GM19099 (cell line): Measurements from ENCODE around the gene CABP7.

Experiments used
- POLR2A ChIP-seq: IDR thresholded peaks from 3 replicates; pipeline ENCODE4 v1.6.1; 2011; ENCODE audit warnings: low read depth; ENCODE audit not compliant: insufficient read length; ENCODE audit errors: extremely low read depth

The CABP7 gene

GRCh38 chr22:29710922-29711593 is 8.7 kb upstream of the CABP7 start:
- TF ChIP-seq POLR2A, result no peak

GRCh38 chr22:29712119-29712518 is 7.7 kb upstream of the CABP7 start:
- no peak for TF ChIP-seq POLR2A

DNA sequence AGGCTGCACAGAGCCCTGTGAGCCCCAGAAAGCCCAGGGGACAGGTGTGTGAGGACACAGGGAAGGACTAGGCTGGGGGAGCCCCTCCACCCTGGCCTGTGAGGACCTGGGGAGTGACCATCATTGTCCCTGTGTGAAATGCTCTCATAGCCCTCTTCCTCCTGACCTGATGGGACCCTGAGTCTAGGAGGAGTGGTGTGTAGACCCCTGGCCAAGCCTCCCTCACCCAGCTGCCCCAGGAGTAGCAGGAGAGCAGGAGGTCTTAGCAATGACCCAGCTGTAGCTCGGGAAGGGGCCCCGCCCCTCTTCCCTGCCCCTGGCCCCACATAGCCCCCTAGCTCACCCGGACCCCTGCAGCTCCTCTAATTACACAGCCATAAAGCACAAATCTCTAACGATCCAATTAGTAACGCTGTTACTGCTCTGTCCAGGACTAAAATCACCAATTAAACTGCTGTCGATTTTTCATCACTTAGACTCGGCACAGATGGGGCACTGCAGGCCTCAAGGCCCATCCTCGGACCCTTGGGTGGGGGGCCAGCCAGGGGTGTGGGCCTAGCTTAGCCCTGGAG is 6.6 kb upstream of the CABP7 start:
- TF ChIP-seq POLR2A, result no peak

- no peak for TF ChIP-seq POLR2A
These were observed 4.6 kb upstream of the CABP7 start for GRCh38 chr22:29715240-29715639.

- TF ChIP-seq POLR2A, result no peak
These were observed 4.1 kb upstream of the CABP7 start for GRCh38 chr22:29715705-29716104.

DNA sequence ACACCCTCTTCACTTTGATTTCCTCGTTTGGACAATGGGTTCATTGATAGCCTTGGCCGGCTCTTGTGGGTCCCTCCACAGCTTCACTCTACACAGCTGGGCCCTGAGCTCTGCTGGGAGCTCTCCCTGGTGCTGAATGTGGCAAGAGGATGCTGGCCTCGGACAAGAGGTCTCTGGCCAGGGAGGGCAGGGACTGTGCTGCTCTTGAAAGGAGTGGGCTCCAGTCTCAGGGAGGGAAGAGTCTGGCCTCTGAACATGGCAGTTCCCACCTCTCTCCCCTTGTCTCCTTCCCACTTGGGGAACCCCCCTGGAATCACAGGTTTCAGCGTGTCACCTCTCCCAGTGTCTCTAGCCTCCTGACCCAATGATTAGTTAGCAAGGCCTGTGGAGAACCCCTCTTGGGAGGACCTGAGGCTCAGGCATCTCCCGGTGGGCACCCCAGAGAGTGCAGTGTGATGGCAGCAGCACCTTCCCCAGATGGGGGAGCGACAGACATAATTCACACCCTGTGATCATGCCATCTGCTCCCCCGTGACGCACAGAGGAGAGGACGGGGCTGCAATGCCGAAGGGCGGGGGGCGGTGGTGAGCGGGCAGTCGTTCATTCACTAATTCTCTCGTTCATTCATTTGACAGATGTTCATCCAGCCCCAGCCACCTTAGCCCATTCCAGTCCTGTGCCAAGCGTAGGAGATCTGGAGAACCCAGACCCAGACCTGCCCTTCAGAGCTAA is 2.8 kb upstream of the CABP7 start:
- TF ChIP-seq POLR2A, result no peak

DNA sequence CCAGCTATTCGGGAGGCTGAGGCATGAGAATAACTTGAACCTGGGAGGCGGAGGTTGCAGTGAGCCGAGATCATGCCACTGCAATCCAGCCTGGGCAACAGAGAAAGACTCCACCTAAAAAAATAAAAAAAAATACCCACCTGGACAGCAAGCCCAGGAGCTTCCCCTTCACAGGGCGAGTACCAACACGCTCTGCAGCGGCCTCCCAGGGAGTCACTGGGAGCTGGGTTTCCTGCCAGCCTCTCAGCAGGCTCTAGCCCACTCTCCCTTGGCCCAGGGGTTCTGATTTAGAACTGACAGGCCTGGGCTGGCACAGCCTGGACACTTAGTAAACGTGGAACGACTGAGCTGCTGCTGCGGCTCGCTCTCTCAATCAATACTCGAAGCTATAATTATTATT is 2.0 kb upstream of the CABP7 start:
- no peak for TF ChIP-seq POLR2A

DNA sequence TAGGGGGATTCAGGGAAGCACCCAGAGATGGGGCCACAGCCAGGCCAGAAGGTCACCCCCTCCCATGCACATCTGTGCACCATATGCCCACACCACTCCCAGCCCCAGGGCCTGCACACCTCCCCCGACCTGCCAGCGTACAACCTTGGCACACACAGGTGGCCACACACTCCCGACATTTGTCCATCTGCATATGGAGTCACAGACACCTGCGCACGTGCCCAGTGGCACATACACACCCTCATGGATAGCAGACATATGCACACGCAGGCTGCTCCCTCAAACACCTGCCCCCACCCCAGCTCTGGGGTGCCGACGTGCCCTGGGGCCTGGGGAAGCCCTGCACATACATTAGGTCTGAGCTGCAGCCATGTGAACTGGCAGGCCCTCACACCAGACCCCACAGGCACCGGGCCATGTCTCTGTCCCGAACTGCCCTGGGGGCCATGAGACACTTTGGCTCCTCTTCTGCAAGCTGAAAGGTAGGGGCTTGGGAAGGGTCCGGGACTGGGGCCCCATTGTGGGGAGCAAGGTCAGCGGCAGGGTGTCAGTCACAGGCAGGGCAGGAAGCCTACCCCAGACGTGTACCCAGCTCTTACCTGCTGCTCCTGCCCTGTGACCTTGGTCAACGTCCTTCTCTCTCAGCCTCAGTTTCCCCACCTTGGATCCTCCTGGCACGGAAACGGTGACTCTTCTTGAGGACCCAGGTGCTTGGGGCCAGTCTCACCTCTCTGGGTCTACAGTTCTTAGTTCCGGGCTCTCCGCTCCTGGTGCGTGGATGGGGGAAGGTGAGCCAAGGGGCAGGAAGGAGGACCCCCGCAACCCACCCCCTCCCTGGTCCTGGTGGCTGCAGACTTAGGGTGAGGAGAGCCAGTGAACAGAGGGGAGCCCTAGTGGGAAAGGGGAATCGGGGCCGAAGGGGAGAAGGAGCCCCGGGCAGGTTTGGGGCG is 579 bp upstream of the CABP7 start:
- TF ChIP-seq POLR2A, result no peak

DNA sequence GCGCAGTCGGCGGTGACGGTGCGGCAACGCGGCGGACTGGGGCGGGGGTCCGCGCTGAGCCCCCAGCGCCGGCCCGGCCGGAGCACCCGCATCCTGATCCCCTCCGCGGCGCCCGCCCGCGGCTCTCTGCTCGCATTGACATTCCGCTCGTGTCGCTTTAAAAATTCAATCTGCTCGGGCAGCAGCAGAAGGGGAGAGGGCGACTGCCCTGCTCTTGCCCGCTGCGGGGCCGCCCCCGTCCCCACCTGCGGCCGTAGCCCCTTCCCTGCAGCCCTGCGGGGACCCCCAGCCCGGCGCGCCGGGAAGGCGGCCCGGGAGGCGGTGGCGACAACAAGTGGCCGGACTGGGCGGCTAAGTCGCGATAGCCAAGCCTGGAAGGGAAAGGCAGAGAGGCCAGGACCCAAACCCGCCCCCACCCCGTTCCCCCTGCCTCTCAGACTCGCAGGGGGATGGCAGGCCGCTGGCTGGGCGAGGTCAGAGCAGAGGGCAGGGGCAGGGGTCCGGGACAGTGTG is 1.1 kb downstream of the CABP7 start:
- no peak for TF ChIP-seq POLR2A

GRCh38 chr22:29722151-29722550 is 2.3 kb downstream of the CABP7 start:
- TF ChIP-seq POLR2A, result no peak

DNA sequence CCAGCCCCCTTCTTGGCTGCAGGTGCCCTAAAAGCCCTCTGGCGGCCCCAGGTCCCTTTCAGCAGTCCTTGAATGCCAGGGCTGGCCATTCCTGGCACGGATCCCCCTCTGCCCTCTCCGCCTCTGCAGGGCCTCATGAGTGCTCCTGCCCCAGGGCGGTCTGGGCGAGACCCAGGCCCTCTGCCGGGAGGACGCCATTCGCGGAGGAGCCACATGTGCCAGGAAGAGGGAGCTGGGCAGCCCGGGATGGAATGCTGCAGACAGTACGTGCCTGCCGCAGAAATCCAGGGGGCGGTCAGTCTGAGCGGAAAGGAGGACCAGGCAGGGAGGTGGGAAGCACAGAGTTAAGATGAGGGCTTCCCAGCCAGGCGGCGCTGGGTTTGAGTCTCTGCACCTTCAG is 2.8 kb downstream of the CABP7 start:
- no peak for TF ChIP-seq POLR2A

DNA sequence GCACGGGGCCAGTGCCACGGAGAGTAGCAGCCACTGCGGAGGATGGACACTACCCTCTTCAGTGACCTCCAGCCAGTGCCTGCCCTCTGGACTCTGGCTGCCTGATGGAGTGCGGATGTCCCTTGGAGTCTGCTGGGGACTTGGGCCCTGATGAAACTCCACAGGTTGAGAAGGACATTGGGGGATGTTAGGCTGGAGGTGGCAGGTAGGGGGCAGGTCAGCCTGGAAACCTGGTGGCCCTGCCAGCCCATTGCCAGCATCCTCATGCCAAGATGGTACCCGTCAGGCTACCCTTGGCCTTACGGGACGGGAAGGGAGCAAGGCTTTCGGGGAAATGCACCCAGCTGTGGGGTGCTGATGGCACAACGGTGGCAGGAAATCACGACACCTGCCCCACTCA is 4.0 kb downstream of the CABP7 start:
- TF ChIP-seq POLR2A, result no peak

DNA sequence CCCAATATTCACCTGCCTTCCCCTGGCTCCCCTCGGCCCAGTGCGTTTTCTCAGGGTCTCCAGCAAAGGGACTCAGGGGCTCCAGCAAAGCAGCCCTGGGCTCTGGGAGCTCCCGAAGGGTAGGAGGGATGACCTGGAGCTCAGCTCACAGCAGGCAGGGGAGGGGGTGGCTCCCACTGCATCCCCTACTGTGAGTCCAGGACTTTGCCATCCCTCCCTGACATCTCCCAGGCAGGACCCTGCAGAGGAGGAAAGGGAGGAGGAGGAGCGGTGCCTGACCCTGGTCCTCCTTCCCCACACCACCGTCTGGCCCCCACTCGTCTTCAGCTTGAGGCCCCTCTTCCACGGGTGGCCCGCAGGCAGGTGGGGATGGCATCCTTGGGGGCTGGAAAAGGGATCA is 5.0 kb downstream of the CABP7 start:
- TF ChIP-seq POLR2A, result no peak

- TF ChIP-seq POLR2A, result no peak
These were observed 6.3 kb downstream of the CABP7 start for GRCh38 chr22:29726106-29726505.
